LHCN-M2 (cell line): ENCODE data around the gene SSH2. TPM values are rescaled to one million over a fixed set of nuclear protein-coding genes. Genes with fewer than 3 reads are reported as not detected.
"Not testable (repeated sequence)": the region's sequence is repeated elsewhere in the genome, so short reads cannot be mapped to it uniquely, and the experiment has no call there.

Experiments used
- DNase-seq: peaks from one replicate; pipeline ENCODE4 v3.0.0-alpha.2; 2012; ENCODE audit warnings: low read depth
- polyA plus RNA-seq: library from polyadenylated mRNA; unstranded; fragments of >200 nt; gene quantifications from one replicate; pipeline ENCODE4 v1.2.1, GENCODE V29; 2012; ENCODE audit warnings: missing spikeins
- total RNA-seq: library from RNA; depleted of rRNA; stranded (reverse); fragments of >200 nt; gene quantifications from 2 replicates; pipeline ENCODE4 v1.2.3, GENCODE V29; 2014; rRNA removed

Gene SSH2, protein sequence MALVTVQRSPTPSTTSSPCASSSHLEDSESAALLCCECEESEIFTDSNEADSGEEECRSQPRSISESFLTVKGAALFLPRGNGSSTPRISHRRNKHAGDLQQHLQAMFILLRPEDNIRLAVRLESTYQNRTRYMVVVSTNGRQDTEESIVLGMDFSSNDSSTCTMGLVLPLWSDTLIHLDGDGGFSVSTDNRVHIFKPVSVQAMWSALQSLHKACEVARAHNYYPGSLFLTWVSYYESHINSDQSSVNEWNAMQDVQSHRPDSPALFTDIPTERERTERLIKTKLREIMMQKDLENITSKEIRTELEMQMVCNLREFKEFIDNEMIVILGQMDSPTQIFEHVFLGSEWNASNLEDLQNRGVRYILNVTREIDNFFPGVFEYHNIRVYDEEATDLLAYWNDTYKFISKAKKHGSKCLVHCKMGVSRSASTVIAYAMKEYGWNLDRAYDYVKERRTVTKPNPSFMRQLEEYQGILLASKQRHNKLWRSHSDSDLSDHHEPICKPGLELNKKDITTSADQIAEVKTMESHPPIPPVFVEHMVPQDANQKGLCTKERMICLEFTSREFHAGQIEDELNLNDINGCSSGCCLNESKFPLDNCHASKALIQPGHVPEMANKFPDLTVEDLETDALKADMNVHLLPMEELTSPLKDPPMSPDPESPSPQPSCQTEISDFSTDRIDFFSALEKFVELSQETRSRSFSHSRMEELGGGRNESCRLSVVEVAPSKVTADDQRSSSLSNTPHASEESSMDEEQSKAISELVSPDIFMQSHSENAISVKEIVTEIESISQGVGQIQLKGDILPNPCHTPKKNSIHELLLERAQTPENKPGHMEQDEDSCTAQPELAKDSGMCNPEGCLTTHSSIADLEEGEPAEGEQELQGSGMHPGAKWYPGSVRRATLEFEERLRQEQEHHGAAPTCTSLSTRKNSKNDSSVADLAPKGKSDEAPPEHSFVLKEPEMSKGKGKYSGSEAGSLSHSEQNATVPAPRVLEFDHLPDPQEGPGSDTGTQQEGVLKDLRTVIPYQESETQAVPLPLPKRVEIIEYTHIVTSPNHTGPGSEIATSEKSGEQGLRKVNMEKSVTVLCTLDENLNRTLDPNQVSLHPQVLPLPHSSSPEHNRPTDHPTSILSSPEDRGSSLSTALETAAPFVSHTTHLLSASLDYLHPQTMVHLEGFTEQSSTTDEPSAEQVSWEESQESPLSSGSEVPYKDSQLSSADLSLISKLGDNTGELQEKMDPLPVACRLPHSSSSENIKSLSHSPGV (N-terminal part only)
- 10.8 and 16.5 TPM in 2 replicates for total RNA-seq
- 12.5 TPM for polyA plus RNA-seq

DNA sequence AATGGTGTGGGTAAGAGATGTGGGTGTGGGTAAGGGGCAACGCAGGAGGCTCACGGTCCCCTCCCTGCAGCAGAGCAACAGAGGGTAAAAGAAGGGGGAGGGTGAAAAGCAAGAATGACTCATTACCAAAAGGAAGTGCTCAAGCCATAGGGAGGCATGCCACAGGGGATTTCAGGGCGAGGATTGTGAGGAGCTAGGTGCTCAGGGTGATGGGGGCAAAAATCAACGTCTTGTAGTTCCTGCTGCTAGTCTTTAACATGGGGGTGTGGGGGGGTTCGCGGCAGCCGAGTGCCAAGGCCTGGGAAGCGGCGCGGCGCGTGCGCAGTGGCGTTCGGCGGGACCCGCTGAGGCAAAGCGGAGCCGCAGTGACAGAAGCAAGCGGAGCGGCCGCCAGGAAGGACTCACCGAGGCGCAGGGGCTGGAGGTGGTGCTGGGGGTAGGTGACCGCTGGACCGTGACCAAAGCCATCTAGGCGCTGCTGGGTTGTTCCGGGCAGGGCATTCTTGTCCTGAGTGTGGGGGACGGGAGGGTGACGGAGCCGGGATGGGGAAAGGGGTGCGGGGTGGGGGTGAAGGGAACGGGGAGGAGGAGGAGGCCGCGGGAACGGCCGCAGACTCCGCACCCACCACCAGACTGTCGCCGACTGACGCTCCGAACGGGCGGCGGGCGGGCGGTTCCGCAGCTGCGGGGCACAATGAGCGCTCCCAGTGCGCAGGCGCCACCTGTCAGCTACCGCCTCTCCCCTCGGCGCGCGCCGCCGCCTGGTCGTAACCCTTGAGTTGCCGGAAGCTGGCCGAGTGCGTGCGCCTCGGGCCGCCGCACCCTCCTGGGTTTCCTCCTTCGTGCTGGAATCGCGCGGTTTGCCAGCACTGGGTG lies at the start of gene SSH2:
Gene SSH2 (minus strand): TSS at position 696 of the 876 bp plus-strand sequence. CDS start 228 bp downstream, at position 468.
- peak; percentile 76 for DNase-seq

DNA sequence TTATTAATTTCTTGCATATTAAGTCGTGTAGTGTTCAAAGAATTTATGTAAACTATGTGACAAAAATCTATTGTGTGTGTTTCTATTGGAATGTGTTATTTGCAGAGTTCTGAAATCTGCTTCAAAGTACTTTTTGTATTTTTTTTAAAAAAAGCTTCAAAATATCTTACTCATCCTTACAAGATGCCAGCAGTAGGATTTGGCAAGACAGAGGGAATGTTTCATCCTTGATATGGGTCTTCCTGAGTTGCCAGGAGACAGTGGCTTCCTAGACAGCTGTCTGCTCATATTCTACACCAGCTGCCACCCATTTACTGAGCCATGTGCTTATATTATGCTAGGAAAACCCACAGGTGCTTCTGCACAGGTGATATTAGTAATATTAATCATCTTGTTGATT lies 47.8 kb upstream of the SSH2 start:
- peak; percentile 90 for DNase-seq

DNA sequence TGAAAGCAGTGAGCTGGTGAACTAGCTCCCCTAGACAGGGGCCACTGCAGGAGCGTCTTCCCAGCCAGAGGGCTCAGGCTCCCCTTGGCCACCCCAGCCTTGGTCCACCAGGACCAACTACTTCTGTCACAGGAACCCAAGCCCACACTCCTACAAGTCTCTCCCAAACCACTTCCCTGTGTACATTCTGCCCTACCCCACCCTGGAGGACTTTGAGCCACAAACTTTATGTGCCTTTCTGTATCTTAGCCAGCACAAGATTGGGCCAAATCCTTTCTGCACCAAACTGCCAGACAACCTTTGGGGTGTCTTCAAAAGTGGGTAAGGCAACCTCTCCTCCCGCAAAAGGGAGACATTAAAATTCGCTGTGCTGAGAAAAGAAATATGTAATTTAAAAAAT lies 43.0 kb upstream of the SSH2 start:
- DNase-seq = no peak

DNA sequence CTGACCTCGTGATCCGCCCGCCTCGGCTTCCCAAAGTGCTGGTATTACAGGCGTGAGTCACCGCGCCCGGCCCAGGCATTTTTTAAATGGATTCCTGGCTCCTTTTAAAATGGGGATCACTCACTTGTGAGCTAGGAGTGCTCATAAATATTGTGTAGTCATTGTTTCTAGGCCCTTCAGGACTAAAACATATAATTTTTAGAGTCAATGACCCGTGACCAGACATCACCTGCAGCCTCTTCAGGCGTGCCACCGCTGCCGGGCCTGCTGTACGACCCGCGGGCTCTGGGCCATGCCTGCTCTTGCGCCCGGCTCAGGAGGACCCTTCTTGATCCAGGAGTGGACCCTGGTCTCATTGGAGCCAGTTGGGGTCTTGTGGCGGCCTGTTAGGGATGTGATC lies 42.2 kb upstream of the SSH2 start:
- no peak for DNase-seq

DNA sequence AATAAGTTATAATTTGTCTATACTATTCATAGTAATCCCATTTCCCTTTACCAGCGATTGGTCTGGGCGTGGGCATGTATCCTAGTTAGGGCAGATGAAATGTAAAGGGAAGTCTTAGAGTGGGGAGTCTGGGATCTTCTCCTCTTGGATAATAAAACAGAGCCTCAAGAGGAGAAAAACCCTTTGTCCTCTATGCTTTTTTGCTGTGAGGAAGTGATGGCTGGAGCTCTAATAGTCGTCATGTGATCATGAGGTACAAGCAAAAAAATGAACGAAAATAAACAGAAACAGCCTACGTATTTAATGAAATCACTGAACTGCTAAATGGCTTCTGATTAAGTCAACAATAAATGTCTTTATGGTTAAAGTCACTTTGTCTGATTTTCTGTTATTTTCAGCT lies 38.2 kb upstream of the SSH2 start:
- no peak for DNase-seq

DNA sequence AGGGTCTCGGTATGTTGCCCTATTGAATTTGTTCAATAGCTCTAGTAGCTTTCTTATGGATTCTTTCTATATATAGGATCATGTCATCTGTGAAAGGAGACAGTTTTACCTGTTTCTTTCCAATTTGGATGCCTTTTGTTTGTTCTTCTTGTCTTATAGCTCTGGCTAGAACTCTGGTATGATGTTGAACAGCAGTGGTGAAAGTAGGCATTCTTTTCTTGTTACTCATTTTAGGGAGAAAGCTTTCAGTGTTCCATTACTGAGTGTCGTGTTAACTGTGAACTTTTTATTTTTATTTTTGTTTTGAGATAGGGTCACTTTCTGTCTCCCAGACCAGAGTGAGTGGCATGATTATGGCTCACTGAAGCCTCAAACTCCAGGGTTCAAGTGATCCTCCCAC lies 32.6 kb upstream of the SSH2 start:
- peak; percentile 8 for DNase-seq

DNA sequence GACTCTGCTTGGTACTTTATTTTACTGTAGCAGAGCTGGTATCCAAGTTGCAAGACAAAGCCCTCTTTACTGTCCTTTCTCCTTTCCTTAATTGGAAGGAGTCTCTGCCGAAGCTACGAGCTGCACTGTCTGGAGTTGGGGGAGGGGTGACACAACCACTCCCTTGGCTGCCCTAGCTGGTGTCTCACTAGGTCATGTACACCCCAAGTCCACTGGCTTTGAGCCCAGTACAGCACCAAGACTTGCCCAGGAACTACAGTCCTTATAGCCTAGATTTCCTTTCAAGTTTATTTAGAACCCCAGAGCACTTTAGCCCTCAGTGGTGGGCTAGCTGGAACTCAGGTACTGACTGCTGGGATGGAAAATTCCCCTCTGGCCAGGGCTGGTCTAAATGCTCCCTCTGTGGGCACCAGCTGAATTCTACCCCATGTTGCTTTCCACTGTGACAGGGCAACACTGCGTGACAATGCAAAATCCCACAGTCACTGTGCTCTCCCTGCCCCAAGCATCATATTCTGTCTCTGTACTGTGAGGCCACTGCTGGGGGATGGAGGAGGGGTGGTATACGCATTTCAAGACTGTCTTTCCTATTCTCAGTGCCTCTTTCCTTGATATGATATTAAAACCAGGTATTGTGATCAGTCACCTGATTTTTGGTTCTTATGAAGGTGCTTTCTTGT lies 29.8 kb upstream of the SSH2 start:
- DNase-seq = no peak

DNA sequence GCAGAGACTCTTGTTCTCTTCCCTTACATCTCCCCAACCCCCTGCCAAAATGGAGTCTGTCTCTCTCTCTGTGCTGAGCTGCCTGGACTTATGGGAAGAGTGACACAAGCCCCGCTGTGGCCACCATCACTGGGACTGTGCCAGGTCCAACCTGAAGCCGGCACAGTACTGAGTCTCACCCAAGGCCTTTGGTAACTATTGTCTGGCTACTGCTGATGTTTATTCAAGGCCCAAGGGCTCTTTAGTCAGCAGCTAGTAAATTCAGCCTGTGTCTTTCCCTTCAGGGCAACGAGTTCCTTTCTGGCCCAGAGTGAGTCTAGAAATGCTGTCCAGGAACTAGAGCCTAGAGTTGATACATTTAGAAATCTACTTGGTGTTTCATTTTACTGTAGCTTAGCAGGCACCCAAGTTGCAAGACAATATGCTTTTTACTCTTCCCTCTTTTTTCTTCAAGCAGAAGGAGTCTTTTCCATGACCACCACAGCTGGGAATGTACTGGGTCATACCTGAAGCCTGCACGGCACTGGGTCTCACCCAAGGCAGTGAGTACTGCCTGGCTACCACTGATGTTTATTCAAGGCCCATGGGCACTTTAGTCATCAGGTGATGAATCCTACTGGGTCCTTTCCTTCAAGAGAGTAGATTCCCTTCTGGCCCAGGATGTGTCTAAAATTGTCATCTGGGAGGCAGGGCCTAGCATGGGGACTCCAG lies 29.1 kb upstream of the SSH2 start:
- peak; percentile 13 for DNase-seq

DNA sequence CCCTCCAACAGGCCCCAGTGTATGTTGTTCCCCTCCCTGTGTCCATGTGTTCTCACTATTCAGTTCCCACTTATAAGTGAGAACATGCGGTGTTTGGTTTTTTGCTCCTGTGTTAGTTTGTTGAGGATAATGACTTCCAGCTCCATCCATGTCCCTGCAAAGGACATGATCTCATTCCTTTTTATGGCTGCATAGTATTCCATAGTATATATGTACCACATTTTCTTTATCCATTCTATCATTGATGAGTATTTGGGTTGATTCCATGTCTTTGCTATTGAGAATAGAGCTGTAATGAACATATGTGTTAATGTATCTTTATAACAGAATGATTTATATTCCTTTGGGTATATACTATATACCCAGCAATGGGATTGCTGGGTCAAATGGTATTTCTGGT lies 27.5 kb upstream of the SSH2 start:
- not testable (repeated sequence) for DNase-seq

DNA sequence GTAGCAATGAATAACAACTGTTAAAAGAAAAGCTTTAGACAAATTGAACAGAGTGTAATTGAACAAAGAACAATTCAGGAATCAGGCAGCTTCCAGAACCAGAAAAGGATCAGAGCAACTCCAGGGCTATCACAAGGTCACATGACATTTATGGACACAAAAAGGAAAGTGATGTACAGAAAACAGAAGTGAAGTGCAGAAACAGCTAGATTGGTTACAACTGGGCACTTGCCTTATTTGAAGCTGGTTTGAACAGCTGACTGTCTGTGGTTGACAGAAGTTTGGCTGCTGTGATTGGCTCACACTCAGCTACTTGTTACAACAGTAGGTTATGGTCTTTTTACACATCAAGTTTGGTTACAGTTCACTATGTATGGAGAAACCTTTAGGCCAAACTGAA lies 26.2 kb upstream of the SSH2 start:
- DNase-seq = peak; percentile 31

DNA sequence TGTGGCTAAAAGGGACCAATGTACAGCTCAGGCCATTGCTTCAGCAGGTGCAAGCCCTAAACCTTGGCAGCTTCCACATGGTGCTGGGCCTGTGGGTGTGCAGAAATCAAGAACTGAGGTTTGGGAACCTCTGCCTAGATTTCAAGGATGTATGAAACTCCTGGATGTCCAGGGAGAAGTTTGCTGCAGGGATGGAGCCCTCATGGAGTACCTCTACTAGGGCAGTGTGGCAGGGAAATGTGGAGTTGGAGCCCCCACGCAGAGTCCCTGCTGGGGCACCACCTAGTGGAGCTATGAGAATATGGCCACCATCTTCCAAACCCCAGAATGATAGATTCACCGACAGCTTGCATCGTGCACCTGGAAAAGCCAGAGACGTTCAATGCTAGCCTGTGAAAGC lies 24.4 kb upstream of the SSH2 start:
- DNase-seq = no peak

DNA sequence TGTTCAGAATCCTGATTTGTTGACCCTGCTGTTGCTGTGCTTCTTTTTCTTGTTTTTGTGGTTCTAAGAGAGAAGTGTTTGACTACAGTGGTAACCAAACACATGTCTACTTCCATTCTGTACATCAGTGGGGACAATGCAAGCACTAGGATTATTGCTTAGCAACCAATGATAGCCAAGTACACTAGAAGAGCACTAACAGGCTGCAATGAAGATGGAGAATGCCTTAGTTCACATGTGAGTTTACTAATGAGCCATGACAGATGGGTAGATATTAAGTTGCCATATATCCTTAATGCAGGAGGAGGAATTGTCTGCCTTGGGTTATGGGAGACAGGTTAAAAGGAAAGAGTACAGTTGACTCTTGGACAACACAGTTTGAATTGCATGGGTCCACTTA lies 19.7 kb upstream of the SSH2 start:
- DNase-seq = no peak

DNA sequence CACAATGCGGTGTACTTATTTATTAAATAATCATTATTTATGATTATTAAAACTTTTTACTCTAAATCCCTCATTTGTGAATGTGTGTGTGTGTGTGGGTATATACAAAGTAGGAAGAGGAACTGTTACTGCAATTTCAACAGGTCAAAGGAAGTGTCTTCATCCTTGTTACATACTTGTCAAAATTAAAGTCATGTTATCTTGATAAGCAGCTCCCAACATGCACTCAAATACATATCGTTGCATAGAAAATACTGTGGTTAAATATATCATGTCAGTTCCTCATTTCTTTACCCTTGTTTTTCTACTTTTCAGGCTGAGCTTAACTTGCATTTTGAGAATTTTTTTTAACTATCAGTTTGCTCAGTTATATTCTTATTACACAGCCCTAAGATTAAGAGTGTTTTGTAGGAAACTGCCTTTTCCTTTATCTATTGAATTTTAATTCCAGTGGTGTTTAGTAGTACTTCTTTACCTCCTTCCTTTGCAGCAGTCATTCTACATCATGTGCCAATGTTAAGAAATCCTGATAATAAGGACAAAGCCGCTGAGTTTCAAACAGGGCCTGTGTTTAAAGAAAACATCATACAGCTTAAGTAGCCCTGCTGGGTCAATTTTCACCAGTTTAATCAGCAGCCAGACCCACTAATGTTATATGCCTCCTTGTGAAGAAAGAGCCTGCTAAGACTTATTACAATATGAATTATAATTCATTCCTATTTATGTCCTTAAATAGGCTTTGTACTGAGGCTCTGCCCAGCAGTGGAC lies 18.6 kb upstream of the SSH2 start:
- DNase-seq = no peak

DNA sequence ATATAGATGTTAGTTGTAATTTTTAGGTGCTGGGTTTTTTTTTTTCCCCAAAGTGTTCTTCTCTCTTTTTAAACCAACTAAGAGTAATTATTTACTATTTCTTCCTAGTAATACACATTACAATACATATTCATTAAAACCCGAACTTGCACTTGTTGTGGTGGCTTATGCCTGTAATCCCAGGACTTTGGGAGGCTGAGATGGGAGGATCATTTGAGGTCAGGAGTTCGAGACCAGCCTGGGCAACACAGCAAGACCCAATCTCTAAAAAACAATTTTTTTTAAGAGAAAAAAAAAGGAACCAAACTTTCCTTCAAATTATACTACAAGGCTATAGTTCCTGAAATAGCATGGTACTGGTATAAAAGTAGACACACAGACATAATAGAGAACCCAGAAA lies 15.3 kb upstream of the SSH2 start:
- no peak for DNase-seq

DNA sequence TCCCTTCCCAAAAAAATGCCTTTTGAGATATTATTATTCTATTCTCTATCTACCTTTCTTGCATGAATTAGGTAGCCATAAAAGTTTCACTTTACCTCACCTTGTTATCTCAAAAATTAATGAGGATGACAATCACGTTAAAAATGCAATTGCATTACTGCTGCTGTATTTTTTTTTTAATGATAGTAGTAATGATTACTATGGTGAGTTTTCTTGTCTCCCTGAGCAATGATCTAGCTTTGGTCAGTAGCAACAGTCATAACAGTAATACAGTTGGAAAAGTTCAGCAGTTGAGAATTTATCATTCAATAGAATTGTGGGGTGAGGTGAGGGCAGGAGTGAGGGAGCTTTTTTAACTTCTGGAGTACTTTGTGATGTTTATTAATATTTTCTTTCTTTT lies 11.3 kb upstream of the SSH2 start, which contains the start of gene EFCAB5:
Gene EFCAB5 (plus strand): TSS at position 301 of the 400 bp plus-strand sequence. CDS start 163 bp downstream, outside the sequence.
- no peak for DNase-seq

DNA sequence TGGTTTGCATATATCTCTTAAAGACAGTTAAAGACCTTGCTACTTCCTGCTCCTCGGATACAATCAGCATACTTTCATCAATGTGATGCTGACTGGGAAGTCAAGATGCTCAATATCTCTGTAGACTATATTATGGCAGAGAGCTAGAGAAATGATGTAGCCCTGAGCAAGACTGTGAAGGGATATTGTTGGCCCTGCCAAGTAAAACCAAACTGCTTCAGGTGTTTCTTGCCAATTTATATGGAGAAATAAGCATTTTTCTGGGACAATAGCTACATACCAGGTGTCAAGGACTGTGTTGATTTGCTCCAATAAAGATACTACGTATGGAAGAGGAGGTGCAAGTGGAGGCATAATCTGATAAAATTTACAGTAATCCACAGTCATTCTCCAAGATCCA lies 6.7 kb upstream of the SSH2 start:
- DNase-seq = no peak

DNA sequence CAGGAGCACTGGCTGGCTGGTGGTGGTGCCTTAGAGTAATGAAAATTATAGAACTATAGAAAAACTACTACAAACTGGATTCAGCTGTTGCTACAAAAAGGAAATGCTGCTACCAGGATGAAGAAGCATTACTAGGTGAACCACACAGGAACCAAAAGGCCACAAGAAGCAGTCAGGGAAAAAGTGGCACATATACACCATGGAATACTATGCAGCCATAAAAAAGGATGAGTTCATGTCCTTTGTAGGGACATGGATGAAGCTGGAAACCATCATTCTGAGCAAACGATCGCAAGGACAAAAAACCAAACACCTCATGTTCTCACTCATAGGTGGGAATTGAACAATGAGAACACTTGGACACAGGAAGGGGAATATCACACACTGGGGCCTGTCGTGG lies 5.9 kb upstream of the SSH2 start:
- DNase-seq = not testable (repeated sequence)

DNA sequence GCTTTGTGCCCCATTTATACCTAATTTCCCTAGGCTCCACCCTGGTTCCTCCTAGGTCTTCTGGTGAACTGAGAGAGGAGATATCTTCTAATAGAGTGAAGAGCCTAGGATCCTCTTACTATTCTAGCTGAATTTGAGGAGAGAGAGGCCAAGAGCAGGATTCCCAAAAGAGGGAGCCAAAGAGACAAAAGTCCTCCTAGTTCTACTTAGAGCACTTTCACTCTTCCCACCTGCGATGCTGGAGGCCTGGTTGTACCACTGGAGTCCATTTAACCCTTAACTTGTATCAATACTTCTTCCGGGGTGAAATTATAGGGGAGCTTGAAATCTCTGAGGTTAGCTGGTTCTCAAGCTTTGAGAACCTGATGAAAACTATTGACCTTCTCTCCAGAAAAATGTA lies 3.4 kb upstream of the SSH2 start:
- DNase-seq = peak; percentile 47
